ENCODE measurements around the gene CTNND2.

CTNND2 gene

DNA sequence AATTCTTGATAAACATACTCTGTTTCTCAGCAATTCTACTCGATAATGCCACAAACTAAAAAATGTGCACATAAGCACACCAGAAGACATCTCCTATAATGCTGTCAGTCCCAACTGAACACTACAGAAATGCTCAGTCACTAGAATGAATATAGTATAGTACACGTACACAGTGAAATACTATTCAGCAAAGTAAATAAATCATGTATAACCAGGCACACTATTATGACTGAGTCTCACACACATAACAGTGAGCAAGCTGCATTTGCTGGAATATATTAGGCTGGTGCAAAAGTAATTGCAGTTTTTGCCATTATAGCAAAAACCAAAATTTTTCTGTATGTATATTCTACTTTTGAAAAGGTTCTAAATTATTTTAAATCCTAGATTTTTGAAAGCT lies 310.2 kb downstream of the CTNND2 start:
- DNase-seq (ENCODE audit: low read depth, low spot score), result no peak

DNA sequence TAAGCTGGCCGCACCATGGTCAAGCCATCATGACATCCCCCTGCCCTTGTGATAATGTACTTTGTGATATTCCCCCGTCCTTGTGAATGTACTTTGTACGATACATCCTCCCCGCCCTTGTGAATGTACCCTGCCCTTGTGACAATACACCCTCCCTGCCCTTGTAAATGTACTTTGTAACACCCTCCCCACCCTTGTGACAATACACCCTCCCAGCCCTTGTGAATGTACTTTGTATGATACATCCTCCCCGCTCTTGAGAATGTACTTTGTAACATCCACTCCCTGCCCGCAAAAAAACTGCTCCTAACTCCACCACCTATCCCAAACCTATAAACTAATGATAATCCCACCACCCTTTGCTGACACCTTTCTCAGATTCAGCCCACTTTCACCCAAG lies 313.8 kb downstream of the CTNND2 start:
- DNase-seq (ENCODE audit: low read depth, low spot score), result no peak

DNA sequence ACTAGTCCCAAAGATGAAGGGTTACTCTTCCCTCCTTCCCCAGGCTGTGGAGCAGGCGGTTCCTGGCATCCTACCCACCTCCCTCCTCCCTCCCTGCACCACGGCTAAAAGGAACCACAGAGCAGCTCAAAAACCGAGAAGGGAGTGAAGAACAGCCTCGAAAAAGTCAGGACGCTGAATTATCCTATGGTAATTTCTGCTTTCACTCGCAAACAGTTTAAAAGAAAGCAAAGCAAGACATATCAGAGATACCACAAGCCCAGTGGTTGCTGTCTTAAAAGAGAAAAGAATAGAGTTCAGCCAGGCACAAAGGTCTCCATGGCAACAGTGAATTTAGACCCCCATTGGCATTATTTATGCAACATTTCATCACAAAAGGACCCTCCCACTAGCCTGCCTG lies 315.4 kb downstream of the CTNND2 start:
- DNase-seq (ENCODE audit: low read depth, low spot score), result peak; percentile 30

DNA sequence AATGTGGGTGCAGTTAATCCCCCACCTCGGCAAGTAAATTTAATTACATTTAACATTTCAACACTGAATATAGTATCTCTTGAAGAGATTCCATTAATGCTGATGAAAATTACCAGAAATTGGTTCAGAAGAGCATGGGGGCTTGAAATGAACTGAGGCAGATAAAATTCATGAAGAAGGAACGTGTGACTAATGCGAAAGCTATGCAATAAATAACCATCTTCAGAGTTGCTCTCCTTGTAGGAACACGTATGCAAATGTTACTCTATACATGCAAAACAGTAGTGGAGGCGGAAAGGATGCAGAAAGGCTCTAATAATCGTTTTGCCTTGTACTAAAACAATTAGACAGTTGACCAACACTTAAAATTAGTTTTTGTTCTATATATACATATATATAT lies 320.2 kb downstream of the CTNND2 start:
- no peak for DNase-seq (ENCODE audit: low read depth, low spot score)

DNA sequence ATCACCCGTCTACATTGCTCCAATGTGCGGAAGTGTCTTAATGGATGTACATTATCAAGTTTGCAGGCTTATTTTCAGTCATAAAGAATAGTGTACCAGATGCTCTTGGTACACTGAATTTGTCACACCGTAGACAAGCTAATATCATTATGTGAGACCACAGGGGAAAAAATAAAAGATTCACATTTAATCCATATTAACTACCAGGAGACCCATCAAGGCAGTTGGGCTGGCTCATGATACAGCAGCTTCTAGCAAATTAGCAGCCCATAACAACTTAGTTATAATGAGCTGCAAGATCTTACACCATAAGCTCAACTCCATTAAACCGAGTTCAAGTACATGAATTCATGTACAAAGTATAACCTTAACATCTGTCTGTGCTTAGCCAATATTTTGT lies 324.9 kb downstream of the CTNND2 start:
- no peak for DNase-seq (ENCODE audit: low read depth, low spot score)

DNA sequence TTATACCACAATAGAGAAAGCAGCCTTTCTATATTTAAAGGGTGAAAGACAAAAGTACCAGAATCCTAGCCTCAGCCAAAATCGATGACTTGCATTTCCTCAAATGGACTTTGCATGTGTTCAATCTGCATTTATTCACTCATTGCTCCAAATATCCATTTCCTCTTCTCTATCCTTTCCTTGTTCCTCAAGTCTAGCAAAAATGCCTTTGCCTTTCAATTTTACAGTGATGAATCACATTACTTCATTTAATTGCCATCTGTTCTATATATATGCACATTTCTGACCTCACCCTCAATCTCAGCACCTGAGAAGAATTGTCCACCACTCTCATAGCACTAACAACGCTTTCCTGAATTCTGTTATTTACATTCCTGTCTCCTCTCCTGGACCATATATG lies 329.5 kb downstream of the CTNND2 start:
- DNase-seq (ENCODE audit: low read depth, low spot score), result no peak

DNA sequence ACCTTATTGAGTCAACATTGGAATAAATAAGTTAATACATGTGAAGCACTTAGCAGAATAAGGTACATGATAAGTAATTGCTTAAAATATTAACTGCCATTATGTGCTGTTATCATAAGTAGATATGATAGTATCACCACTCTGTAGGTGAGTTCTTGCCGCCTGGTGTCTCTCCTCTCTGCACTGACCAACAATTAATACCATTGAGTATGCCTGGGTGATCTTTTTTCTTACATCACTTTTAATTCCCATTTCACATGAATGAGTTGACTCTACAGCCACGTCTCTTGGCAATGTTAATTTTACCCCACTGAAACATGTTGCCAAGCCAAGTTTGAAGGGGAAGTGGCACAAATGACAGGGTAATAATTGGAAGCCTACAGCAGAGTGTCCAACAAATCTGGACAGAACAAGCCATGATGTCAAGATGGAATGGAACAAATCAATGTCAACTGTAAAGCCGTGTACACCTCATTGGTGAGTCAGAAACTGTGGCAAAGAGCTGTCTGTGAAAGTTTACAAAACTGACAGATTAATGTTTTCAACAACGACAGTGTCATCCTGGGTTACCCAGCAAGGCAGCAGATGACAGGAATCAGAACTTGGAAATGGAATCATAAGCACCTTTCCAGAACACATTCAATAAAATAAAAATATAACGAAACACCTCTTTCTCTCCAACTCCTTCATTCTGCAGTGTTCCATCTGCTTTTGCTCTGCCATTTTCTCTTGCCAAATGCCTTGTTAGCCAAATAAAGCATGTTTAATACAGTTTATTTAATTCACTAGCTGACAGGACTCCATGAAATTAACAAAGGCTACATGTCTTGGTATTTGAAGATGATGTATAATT lies 330.9 kb downstream of the CTNND2 start:
- DNase-seq (ENCODE audit: low read depth, low spot score), result no peak

DNA sequence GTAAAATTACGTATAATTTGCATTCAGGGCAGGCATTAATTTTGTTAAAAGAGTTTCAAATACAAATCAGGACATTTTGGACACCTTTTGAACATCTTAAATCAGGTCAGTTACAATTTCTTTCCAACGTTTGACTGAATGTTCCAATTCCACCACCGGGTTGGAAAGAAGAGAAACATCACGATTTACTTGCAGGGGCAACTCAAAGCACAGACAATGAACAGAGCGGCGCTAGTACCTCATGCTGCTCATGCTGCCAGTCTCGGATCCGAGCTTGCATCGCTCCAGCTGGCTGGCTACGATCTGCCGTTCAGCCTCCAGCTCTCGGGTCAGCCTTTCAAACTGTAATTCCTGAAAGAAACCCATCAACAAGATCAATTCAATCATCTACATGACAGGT lies 339.5 kb downstream of the CTNND2 start:
- no peak for DNase-seq (ENCODE audit: low read depth, low spot score)

DNA sequence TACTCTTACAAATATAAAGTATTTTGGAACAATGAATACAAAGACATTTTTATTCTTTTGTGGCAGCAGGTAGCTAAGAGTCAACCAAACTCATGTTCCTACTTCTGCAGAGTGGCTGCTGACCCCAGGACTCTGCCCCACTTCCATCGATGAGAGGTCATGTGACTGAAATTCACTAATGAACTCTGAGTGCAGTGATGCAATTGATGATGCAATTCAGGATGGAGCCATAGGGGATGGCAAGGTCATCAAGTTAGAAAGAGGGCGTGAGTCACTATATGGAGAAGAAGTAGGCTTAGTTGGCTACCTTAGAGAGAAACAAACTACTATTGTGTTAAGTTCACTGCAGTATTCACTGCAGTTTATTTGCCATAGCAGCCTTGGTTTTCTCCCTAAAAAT lies 340.4 kb downstream of the CTNND2 start:
- DNase-seq (ENCODE audit: low read depth, low spot score), result no peak

DNA sequence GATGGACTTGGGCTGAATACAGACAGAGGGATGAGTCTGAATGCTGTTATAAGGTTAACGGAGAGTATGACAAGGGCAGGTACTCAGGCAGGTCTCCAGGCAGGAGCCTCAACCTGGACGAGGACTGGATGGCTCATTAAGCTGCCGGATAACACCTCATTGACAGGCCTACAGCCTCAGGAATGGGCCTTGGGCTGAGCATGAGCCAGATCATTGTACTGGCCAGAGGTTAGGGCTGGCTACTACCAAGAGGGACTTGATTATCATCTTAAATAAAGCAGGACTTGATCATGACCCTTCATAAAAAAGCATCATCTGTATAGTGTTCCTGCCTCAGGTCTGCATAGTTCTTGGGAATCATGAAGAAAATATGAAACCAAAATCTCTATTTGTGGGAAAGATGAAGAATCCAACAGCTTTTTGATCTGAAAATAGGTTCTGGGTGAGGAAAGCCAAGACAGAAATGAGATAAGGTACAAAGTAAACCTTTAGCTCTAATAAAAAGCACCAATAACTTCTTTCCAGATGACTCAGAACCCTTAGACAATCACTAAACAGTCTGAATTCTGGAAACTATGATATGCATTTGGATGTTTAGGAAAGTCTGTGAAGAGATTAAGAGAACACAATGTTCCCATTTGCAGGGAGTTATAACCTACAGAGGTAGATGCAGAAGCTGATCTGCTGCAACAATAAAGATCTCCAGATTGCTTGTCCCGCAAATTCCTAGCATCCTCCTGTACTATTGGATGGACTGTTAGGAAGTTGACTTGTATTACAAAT lies 343.1 kb downstream of the CTNND2 start:
- DNase-seq (ENCODE audit: low read depth, low spot score), result no peak

DNA sequence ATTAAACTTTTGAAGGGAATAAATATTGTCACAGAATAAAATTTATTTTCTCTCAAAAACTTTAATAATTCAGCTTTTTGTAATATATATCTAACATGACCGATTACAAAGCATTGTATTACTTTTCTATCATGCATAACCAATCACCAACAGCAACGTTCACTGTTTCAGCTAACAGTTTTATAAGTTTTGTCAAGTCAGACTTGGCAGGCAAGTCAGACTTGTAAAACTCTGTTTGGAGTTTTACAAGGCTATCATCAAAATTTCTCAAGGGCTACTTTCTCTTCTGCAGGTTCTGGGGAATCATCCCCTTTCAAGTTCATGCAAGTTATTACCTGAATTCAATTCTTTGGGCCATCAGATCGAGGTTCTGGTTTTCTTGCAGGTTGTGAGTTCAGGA lies 347.2 kb downstream of the CTNND2 start:
- no peak for DNase-seq (ENCODE audit: low read depth, low spot score)

DNA sequence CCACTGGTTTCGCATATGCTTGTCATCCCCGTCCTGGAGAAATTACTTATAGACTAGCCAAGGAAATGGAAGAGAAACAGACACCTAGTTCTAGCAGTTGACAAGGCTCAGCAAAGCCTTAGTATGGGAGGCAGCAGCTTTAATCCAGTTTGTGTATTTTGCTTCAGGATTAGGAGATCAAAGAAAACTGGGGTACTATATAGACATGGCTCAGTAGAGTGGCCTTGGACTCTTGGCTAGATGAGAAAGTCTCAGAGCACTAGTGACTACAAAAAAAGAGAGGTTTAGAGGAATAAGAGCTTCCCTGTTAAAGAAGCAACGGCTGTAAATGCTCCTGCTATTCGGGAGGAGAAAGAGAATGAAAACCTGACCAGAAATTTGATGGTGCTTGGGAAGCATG lies 349.1 kb downstream of the CTNND2 start:
- no peak for DNase-seq (ENCODE audit: low read depth, low spot score)

DNA sequence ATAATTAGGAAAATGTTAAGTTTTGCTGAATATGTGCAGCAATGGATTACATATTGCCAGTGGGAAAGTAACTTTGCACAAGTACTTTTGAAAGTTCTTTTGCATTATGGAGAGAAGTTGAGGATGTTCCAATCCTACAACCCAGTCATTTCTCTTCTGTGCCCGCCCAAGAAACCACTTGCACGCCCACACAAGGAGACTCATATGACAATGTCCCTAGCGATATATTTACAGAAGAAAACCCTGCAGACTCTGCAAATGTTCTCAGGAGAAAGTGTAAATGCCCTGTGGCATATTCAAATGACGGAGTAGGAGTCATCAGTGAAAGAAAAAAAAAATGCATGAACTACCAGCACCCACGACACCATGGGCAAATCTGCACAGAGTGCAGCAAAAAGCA lies 356.5 kb downstream of the CTNND2 start:
- no peak for DNase-seq (ENCODE audit: low read depth, low spot score)

DNA sequence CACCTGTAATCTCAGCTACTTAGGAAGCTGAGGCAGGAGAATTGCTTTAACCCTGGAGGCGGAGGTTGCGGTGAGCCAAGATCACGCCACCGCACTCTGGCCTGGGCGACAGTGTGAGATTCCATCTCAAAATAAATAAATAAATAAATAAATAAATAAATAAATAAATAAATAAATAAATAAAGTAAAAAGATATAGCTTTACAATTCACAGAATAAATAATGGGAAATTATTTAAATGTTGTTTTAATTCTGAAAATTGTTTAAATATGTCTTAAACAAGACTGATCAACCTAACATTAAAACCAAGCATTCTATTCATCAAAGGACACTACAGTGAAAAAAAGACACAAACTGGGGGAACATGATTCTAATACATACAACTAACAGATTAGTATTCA lies 357.1 kb downstream of the CTNND2 start:
- DNase-seq (ENCODE audit: low read depth, low spot score), result no peak

DNA sequence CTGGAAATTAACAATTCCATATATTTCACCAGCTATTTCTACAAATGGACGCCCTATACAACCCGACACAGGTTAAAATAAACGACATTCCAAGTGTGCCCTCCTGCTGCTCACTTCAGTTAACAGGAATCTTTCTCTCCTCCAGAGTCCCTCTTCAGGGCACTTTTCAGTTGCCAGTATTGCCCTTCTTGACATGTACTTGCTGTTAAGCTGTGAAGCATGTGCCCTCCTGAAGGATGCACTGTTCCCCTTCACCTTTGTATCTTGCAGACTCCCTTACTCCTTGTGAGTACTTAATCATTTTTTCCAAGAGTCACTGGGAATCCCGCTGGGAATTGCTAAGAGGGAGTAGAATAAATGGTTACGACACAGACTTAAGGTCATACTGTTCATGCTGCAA lies 364.1 kb downstream of the CTNND2 start:
- no peak for DNase-seq (ENCODE audit: low read depth, low spot score)

DNA sequence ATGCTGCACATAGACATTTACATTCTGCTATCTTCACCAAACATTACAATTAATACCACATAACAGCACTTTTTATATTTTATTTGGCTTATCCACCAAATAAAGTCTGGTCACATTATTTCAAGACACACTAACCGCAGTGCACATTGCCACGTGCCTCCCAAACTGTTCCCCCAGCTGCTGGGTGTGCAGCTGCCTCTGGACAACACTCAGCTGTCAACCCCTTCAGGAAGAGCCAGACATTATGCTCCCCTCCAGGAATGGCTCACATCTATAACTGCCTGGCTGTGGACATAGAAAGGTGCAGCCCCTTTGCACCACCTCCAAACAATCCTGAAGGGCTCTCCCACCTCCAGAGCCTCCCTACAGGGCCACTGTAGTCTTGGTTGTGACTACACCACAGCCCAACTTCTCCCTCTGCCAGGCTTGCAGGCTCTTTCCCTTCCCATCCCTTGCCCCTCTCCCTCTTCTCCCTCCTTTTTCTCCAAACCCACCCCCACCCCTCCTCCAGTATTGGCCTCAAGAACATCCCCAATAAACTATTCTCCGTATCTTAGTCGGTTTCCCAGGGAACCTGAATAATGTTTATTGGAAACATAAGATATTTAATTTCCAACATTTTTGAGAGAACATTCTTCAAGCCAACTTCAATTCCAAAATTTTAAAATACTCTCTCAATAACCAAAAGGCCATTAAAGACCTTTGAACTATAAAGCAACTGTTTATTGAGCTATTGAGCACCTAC lies 372.3 kb downstream of the CTNND2 start:
- DNase-seq (ENCODE audit: low read depth, low spot score), result no peak

DNA sequence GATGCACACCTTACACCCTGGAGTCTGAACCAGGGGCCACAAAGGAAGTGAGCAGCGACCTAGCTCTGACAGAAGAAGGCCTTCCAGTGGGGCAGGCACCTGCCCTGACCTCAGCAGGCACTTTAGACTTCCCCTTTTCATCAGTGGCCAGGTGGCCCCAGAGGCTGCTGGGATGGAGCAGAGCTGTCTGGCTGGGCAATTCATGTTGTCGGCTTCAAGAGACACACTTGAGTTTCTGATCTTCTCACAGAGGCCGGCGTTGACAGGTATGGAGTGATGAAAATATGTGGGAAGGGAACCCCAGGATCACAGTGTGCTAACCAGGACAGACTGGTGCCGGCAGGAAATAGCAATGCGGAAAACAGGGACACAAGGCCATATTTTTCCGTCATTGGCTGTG lies 375.5 kb downstream of the CTNND2 start:
- DNase-seq (ENCODE audit: low read depth, low spot score), result no peak

DNA sequence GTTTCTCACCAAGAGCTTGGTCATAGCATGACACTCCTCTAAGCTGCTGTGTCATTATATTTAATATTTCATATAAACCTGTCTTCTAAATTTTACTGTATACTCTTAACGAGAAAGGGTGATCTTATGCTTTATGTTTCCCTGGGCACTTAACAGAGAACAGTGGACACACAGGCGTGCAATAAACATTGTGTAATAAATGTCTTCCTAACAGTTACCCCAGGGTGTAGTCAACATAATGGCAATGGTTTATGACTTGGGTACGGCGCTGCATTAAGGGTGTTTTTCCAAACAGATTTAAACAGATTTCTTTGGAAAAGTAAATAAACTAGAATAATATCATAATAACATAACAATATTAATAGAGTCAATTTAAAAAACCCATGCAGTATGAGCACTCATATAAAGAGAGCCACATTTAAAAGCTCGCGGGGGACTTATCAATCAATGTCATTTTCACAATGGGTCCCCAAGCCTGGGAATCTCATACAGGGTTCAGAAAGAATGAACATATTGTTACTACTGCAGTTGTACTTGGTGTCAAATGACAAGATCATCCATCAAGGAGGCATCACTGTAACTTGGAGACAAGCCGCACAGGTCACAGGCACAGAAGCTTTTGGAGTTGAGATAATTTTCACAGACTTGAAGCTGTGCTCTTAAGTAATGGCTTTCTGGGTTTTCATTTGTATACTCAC lies 376.4 kb downstream of the CTNND2 start:
- no peak for DNase-seq (ENCODE audit: low read depth, low spot score)

DNA sequence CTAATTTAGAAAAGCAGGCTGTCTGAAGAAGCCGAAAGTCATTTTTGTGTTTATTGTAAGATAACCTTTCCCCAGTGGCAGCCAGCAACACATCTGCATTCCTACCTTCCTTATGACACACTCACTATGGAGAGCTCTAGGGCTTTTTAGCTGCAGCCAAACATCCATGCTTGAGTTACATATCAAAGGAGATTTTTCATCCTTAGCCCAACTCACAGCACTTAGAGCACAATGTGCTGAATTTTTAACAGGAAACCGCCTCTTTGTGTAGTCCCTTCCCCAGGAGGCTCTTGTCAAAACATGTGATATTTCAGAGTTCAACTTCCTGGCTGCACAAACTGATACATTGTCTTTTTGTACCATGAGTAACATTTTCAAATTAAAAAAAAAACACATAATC lies 379.2 kb downstream of the CTNND2 start:
- DNase-seq (ENCODE audit: low read depth, low spot score), result no peak

DNA sequence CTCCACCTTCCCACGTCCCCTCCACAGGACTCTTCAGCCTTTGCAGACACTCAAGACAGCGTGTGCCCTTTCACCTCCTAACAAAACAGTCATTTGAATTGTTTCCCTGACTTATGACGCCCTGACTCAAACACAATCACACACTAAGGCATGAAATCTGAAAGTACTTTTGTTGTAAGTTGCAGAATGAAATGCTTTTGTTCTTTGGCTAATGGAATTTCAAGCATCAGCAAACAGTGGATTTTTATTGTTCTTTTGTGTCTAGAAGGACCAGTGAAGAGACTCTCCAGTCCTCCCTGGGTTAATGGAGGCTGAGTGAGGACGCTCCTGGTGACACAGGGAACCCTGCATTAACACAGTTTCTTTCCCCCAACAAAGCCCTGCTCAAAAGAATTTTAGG lies 380.1 kb downstream of the CTNND2 start:
- no peak for DNase-seq (ENCODE audit: low read depth, low spot score)

DNA sequence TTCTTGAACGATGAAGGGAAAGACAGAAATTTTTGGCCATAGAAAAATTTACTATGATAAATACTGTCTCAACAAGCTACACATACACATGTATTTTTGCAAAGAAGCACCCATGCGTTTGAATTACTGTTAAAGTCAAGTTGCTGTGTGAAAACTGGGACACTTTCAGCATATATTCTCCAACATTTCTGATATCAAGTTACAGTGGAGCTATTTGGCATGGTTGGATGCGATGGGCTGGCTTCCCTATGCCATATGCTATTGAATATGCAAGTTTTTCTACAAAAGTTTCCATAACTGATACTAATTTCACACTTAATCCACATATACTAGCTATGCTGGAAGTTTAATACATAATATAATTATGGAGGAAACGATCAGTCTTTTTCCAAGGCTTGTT lies 381.4 kb downstream of the CTNND2 start:
- no peak for DNase-seq (ENCODE audit: low read depth, low spot score)

Data from iPS DF 19.7 (cell line).